Suppressor macrophage treated with lipopolysaccharide for 4 hours (primary cell): ENCODE results near the gene C7orf33.

ENCODE experiments used
- DNase-seq: peaks from one replicate; pipeline ENCODE4 v3.0.0-alpha.2; 2020

C7orf33 gene

DNA sequence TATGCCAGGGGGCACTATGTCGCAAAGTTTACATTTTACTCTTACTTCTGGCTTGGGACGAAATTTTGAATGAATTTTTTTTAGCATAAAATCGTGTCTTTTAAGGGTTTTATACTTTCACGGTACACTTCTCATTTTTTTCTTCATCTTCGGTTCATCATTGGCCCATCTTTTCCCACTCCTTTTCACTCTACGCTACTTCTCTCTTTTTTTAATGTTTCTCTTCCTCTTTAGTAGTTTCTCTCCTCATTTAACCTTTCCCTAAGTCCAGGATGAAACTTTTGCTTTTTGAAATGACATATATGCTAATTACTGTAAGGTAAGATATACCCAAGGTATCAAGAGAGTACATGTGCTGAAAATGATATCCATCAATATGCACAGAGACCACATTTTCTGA is 39.5 kb downstream of the C7orf33 start:
- peak; percentile 66 for DNase-seq

- DNase-seq, result no peak
Measured at GRCh38 chr7:148633761-148634160, 43.2 kb downstream of the C7orf33 start.

- DNase-seq, result no peak
Measured at GRCh38 chr7:148637094-148637493, 46.5 kb downstream of the C7orf33 start.

DNA sequence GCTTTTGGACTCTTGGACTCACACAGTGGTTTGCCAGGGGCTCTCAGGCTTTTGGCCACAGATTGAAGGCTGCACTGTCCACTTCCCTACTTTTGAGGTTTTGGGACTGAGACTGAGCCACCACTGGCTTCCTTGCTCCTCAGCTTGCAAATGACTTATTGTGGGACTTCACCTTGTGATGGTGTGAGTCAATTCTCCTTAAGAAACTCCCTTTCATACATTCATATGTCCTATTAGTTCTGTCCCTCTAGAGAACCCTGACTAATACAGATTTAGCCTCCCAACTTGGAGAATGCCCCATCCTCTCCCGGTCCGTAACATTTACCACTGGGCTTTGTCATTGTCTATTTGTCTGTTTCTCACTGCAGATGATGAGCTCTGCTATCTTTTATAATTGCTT is 55.3 kb downstream of the C7orf33 start:
- DNase-seq, result peak; percentile 52

DNA sequence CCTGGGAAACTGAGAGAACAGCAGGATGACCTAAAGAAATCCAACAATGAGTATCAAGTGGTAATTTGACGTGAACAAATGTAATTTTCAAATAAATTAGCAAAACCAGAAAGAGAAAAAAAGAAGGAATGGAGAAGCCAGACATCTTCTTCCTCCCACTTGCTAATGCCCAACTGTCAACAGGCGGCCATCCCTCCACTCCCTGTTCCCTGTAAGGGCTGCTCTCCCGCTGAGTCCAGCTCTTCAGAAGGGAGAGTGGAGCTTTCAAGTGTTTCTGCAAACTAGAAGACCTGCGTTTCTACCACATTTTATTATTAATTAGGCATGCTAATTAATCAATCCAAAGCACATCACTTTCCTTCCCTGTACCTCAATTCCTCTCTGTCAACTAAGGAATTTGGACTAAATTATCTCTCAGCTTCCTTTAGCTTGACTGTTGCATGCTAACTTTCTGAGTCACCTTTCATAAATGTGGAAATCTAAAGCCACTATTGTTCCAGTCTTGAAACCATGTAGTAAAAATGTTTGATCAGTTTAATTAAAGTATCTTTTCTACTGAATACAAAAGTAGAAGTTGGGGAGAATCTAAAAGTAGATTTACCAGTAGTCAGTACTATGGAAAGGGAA is 59.8 kb downstream of the C7orf33 start:
- DNase-seq, result no peak

GRCh38 chr7:148652773-148653172 is 62.2 kb downstream of the C7orf33 start:
- DNase-seq, result no peak

GRCh38 chr7:148657929-148658328 is 67.4 kb downstream of the C7orf33 start:
- DNase-seq, result no peak

GRCh38 chr7:148661471-148661870 is 70.9 kb downstream of the C7orf33 start:
- DNase-seq, result no peak

DNA sequence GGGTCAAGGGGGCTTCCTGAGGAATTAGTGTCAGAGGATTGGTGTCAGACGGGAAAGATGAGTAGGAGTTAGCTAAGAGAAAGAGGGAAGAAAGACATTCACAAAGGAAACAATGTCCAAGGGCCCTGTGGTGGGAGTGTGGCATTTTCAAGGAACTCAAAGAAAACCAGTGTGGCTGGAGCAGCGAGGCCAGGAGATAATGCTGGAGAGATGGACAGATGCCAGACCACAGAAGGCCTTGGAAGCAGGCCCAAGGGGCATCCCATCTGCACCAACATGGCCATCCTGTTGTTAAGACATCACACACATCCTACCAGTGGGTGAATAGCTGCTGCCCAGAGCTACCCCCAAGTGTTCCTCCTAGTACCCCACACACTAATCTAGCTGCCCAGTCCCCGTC is 72.1 kb downstream of the C7orf33 start:
- no peak for DNase-seq

DNA sequence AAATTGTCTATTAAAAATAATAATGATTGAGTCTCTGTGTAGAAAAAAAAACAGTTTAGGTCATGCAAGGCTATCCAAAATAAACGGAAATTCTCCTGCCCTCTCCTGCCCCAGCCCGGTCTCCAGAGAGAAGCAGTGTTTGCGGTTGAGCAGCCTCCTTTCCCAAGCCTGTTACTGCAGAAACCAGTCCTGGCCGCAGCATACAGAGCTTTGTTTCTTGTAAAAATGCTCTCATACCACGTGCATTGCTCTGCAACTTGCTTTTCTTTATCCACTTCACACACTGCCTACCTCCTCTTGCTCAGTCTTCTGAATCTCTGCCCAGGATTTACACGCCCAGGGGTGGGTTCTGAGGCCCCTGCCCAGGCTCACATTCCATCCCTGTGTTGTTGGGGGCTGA is 73.8 kb downstream of the C7orf33 start:
- no peak for DNase-seq

DNA sequence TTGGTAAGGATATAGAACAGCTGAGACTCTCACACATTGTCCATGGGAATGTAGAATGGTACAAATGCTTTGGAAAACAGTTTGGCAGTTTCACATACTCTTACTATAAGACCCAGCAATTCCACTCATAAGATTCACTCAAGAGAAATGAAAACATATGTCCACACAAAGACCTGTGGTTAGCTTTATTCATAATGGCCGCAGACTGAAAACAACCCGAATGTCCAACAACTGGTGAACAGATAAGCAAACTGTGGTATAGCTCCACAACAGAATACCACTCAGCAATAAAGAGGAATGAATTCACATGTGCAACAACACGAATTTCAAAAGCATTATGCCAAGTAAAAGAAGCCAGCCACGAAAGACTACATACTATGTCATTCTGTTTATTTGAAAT is 74.7 kb downstream of the C7orf33 start:
- no peak for DNase-seq
